HG03103 (cell line): ENCODE measurements around the gene FKBP11.
"Not testable (repeated sequence)": the region's sequence is repeated elsewhere in the genome, so short reads cannot be mapped to it uniquely, and the experiment has no call there.

Source experiments
- ATAC-seq: cut with Tn5 transposase; IDR thresholded peaks from one replicate; pipeline ENCODE4 v1.9.1; 2021; ENCODE audit warnings: low read depth; ENCODE audit not compliant: unreplicated experiment

FKBP11 gene

GRCh38 chr12:48917857-48918537, 7.3 kb downstream of the FKBP11 start:
- ATAC-seq: no peak

- ATAC-seq: no peak
Observed at GRCh38 chr12:48910196-48910595, 15.1 kb downstream of the FKBP11 start.

GRCh38 chr12:48909698-48910097, 15.6 kb downstream of the FKBP11 start:
- not testable (repeated sequence) for ATAC-seq

GRCh38 chr12:48907245-48907644, 18.0 kb downstream of the FKBP11 start:
- ATAC-seq: no peak

GRCh38 chr12:48903982-48904411, 21.3 kb downstream of the FKBP11 start:
- ATAC-seq: no peak

- no peak for ATAC-seq
Observed at GRCh38 chr12:48903363-48903981, 21.8 kb downstream of the FKBP11 start.

- ATAC-seq: peak; percentile 54
Observed at GRCh38 chr12:48901278-48901677, 24.0 kb downstream of the FKBP11 start.

- ATAC-seq: no peak
Observed at GRCh38 chr12:48899651-48900050, 25.6 kb downstream of the FKBP11 start.

- ATAC-seq: no peak
Observed at GRCh38 chr12:48894271-48894670, 31.0 kb downstream of the FKBP11 start.

- ATAC-seq: no peak
Observed at GRCh38 chr12:48890657-48891418, 34.5 kb downstream of the FKBP11 start.

- ATAC-seq: no peak
Observed at GRCh38 chr12:48889679-48890078, 35.6 kb downstream of the FKBP11 start.

- no peak for ATAC-seq
Observed at GRCh38 chr12:48883305-48884161, 41.8 kb downstream of the FKBP11 start.

- ATAC-seq: no peak
Observed at GRCh38 chr12:48882972-48883304, 42.4 kb downstream of the FKBP11 start.

GRCh38 chr12:48882315-48882687, 43.0 kb downstream of the FKBP11 start:
- ATAC-seq: no peak

- ATAC-seq: no peak
Observed at GRCh38 chr12:48881686-48882314, 43.5 kb downstream of the FKBP11 start.

GRCh38 chr12:48880647-48881046, 44.6 kb downstream of the FKBP11 start:
- ATAC-seq: no peak

- ATAC-seq: no peak
Observed at GRCh38 chr12:48878548-48878947, 46.7 kb downstream of the FKBP11 start.

- ATAC-seq: no peak
Observed at GRCh38 chr12:48875944-48876515, 49.3 kb downstream of the FKBP11 start.

GRCh38 chr12:48873534-48873933, 51.8 kb downstream of the FKBP11 start:
- ATAC-seq: not testable (repeated sequence)

- no peak for ATAC-seq
Observed at GRCh38 chr12:48873096-48873495, 52.2 kb downstream of the FKBP11 start.
